Measurements from ENCODE around the gene EVX2. TPM values are rescaled to one million over a fixed set of nuclear protein-coding genes. Genes with fewer than 3 reads are reported as not detected.

Gene EVX2
- total RNA-seq, 1 experiment from 2014 or later, result not detected

- Histone ChIP-seq H3K4me3 (ENCODE audit: insufficient read depth, low read depth, low read length) (no peak overlapping the region), H3K27me3 (ENCODE audit: control insufficient read depth, insufficient read depth, low read length) (peaks cover 47% of the 10 kb centered on the region)
- DNase-seq, result no peak
Observed at GRCh38 chr2:176063958-176064357, 19.8 kb downstream of the EVX2 start.

GRCh38 chr2:176056406-176056805 lies 27.4 kb downstream of the EVX2 start:
- no peaks in the 10 kb centered on the region for H3K27me3 ChIP-seq (ENCODE audit: control insufficient read depth, insufficient read depth, low read length)
- no peak overlapping the region for H3K4me3 ChIP-seq (ENCODE audit: insufficient read depth, low read depth, low read length)
- no peaks in the 10 kb centered on the region for H3K36me3 ChIP-seq (replicated peaks; ENCODE audit: control insufficient read depth, insufficient read depth, low read length)
- DNase-seq, result no peak

More at GRCh38 chr2:176063958-176064357, 19.8 kb downstream of the EVX2 start:
- H3K36me3 ChIP-seq (replicated peaks; ENCODE audit: control insufficient read depth, insufficient read depth, low read length), result no peaks in the 10 kb centered on the region

GRCh38 chr2:176039375-176039774 lies 44.4 kb downstream of the EVX2 start:
- Histone ChIP-seq H3K27me3 (ENCODE audit: control insufficient read depth, insufficient read depth, low read length) (no peaks in the 10 kb centered on the region; the same call in 1 of the 2 replicates), H3K4me3 (ENCODE audit: insufficient read depth, low read depth, low read length) (no peak overlapping the region), H3K36me3 (replicated peaks; ENCODE audit: control insufficient read depth, insufficient read depth, low read length) (no peaks in the 10 kb centered on the region)
- DNase-seq, result no peak

GRCh38 chr2:176038694-176039093 lies 45.1 kb downstream of the EVX2 start:
- H3K4me3 ChIP-seq (ENCODE audit: insufficient read depth, low read depth, low read length), result no peak overlapping the region
- H3K36me3 ChIP-seq (replicated peaks; ENCODE audit: control insufficient read depth, insufficient read depth, low read length), result no peaks in the 10 kb centered on the region
- no peaks in the 10 kb centered on the region; the same call in 1 of the 2 replicates for H3K27me3 ChIP-seq (ENCODE audit: control insufficient read depth, insufficient read depth, low read length)
- no peak for DNase-seq

GRCh38 chr2:176035013-176035691 lies 48.6 kb downstream of the EVX2 start:
- Histone ChIP-seq H3K36me3 (replicated peaks; ENCODE audit: control insufficient read depth, insufficient read depth, low read length) (no peaks in the 10 kb centered on the region), H3K4me3 (ENCODE audit: insufficient read depth, low read depth, low read length) (no peak overlapping the region), H3K27me3 (ENCODE audit: control insufficient read depth, insufficient read depth, low read length) (no peaks in the 10 kb centered on the region; the same call in none of the 2 replicates)
- DNase-seq, result no peak

- H3K27me3 ChIP-seq (ENCODE audit: control insufficient read depth, insufficient read depth, low read length), result no peaks in the 10 kb centered on the region
- DNase-seq, result no peak
- no peaks in the 10 kb centered on the region for H3K36me3 ChIP-seq (replicated peaks; ENCODE audit: control insufficient read depth, insufficient read depth, low read length)
- H3K4me3 ChIP-seq (ENCODE audit: insufficient read depth, low read depth, low read length), result no peak overlapping the region
Observed at GRCh38 chr2:176027806-176028205, 56.0 kb downstream of the EVX2 start.

Other genes with a start within 250 kb of the EVX2 start
- gene LNPK, start 81.7 kb downstream of the EVX2 start, total RNA-seq (2014; rRNA removed; shearing (Covaris generic)), result 12.4 and 12.6 TPM in 2 replicates
- gene HOXD13, start 8.8 kb upstream of the EVX2 start, total RNA-seq (2014; rRNA removed; shearing (Covaris generic)), result 0.07 TPM in 1 of 2 replicates, not detected in the other
- not detected in 2 replicates for gene HOXD12, start 15.8 kb upstream of the EVX2 start, total RNA-seq (2014; rRNA removed; shearing (Covaris generic))
- 0.22 TPM in 1 of 2 replicates, not detected in the other for gene HOXD11, start 23.3 kb upstream of the EVX2 start, total RNA-seq (2014; rRNA removed; shearing (Covaris generic))
- 0.03 TPM in 1 of 2 replicates, not detected in the other for gene HOXD10, start 32.8 kb upstream of the EVX2 start, total RNA-seq (2014; rRNA removed; shearing (Covaris generic))
- 0.10 TPM in 1 of 2 replicates, not detected in the other for gene HOXD9, start 38.8 kb upstream of the EVX2 start, total RNA-seq (2014; rRNA removed; shearing (Covaris generic))
- gene HOXD8, start 45.7 kb upstream of the EVX2 start, total RNA-seq (2014; rRNA removed; shearing (Covaris generic)), result not detected in 2 replicates
- gene HOXD4, start 67.6 kb upstream of the EVX2 start, total RNA-seq (2014; rRNA removed; shearing (Covaris generic)), result not detected in 2 replicates
- gene HOXD3, start 73.3 kb upstream of the EVX2 start, total RNA-seq (2014; rRNA removed; shearing (Covaris generic)), result not detected in 2 replicates
- gene HOXD1, start 104.7 kb upstream of the EVX2 start, total RNA-seq (2014; rRNA removed; shearing (Covaris generic)), result not detected in 2 replicates
- 45.1 and 59.6 TPM in 2 replicates for gene MTX2, start 185.5 kb upstream of the EVX2 start, total RNA-seq (2014; rRNA removed; shearing (Covaris generic))

Data from H7 (cell line).